ENCODE measurements around the gene MEMO1. TPM values are rescaled to one million over a fixed set of nuclear protein-coding genes. Genes with fewer than 3 reads are reported as not detected.

MEMO1 gene
- total and polyA plus RNA-seq, 9 of the 15 experiments (the other 6 are each of a cell fraction or from before 2014, with no cell fraction given) = 22.1 to 87.7 (median 61.2) TPM

DNA sequence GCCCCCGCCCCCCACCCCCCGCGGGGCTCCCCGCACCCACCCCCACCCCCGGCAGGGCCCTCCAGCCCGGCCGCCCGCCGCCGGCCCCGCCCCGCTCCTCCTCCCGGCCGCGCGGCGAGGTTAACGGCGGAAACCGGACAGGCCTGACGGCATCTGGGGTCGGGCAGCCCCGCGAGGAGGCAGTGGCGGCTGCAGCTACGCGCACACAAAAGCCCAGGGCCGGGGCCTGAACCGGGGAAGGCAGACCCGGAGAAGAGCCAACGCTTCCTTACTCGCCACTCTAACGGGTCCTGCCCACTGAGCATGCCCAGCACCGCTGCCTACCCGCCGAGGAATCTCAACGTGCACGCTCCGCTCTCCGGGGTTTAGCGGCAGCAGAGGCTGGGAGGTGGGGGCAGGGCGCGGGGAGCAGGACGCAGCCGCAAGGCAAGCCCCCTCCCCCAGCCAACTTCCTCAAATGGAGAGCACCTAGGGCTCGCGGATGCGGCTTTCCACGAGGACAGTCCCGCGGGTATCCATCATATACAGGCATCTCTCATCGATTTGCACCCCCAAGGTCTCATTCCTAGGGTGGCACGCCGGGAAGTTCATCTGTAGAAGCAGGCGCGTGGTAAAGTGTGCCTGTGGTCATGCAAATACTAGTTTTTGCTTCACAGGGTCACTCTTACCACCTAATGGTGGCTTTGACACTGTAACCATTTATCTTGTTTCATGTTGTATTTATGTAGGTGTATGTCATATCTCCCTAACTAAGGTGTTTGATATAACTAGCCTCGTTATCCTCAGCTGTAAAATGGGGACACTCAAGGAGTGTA lies at the start of gene MEMO1 (continued):
- TF ChIP-seq CSDE1 (IDR thresholded peaks at IDR 0.05) (0 out of 4 replicates have a peak, but pooled peaks of 1 of the 2 experiments have one; percentile 10), EWSR1 (IDR thresholded peaks at IDR 0.05; ENCODE audit: borderline replicate concordance, low read depth, partially characterized antibody) (no peak), ZNF253 (CRISPR knock-in tag; conservative IDR thresholded peaks at IDR 0.05) (no peak), ETV1 (tag; conservative IDR thresholded peaks at IDR 0.05; ENCODE audit: low read depth) (peak; percentile 44; the same call in 1 of the 2 replicates), RFX1 (IDR thresholded peaks at IDR 0.05) (no peak), ZNF785 (CRISPR knock-in tag; IDR thresholded peaks at IDR 0.05) (no peak), PHB (CRISPR knock-in tag; IDR thresholded peaks at IDR 0.05) (0 out of 2 replicates have a peak, but pooled peaks have one; percentile 8), ATF7 (IDR thresholded peaks at IDR 0.05) (peak; percentile 90), SAFB2 (IDR thresholded peaks at IDR 0.05; ENCODE audit: borderline replicate concordance, low read depth, low read length, severe bottlenecking) (no peak)
- TF ChIP-seq, protein P1, sequence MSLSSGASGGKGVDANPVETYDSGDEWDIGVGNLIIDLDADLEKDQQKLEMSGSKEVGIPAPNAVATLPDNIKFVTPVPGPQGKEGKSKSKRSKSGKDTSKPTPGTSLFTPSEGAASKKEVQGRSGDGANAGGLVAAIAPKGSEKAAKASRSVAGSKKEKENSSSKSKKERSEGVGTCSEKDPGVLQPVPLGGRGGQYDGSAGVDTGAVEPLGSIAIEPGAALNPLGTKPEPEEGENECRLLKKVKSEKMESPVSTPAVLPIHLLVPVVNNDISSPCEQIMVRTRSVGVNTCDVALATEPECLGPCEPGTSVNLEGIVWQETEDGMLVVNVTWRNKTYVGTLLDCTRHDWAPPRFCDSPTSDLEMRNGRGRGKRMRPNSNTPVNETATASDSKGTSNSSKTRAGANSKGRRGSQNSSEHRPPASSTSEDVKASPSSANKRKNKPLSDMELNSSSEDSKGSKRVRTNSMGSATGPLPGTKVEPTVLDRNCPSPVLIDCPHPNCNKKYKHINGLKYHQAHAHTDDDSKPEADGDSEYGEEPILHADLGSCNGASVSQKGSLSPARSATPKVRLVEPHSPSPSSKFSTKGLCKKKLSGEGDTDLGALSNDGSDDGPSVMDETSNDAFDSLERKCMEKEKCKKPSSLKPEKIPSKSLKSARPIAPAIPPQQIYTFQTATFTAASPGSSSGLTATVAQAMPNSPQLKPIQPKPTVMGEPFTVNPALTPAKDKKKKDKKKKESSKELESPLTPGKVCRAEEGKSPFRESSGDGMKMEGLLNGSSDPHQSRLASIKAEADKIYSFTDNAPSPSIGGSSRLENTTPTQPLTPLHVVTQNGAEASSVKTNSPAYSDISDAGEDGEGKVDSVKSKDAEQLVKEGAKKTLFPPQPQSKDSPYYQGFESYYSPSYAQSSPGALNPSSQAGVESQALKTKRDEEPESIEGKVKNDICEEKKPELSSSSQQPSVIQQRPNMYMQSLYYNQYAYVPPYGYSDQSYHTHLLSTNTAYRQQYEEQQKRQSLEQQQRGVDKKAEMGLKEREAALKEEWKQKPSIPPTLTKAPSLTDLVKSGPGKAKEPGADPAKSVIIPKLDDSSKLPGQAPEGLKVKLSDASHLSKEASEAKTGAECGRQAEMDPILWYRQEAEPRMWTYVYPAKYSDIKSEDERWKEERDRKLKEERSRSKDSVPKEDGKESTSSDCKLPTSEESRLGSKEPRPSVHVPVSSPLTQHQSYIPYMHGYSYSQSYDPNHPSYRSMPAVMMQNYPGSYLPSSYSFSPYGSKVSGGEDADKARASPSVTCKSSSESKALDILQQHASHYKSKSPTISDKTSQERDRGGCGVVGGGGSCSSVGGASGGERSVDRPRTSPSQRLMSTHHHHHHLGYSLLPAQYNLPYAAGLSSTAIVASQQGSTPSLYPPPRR (CRISPR knock-in tag; IDR thresholded peaks at IDR 0.05; ENCODE audit: borderline replicate concordance) = no peak
- TF ChIP-seq, protein P2, sequence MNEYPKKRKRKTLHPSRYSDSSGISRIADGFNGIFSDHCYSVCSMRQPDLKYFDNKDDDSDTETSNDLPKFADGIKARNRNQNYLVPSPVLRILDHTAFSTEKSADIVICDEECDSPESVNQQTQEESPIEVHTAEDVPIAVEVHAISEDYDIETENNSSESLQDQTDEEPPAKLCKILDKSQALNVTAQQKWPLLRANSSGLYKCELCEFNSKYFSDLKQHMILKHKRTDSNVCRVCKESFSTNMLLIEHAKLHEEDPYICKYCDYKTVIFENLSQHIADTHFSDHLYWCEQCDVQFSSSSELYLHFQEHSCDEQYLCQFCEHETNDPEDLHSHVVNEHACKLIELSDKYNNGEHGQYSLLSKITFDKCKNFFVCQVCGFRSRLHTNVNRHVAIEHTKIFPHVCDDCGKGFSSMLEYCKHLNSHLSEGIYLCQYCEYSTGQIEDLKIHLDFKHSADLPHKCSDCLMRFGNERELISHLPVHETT (CRISPR knock-in tag; conservative IDR thresholded peaks at IDR 0.05 in 1 of 2, IDR thresholded peaks at IDR 0.05 in 1 of 2) = peak in 1 of 2 experiments; percentile 95; a peak in 2 of 4 replicates
- TF ChIP-seq, protein P3, sequence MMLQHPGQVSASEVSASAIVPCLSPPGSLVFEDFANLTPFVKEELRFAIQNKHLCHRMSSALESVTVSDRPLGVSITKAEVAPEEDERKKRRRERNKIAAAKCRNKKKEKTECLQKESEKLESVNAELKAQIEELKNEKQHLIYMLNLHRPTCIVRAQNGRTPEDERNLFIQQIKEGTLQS (IDR thresholded peaks at IDR 0.05) = peak; percentile 74
- TF ChIP-seq, protein P3 (CRISPR knock-in tag; conservative IDR thresholded peaks at IDR 0.05) = no peak
- TF ChIP-seq, protein P4, sequence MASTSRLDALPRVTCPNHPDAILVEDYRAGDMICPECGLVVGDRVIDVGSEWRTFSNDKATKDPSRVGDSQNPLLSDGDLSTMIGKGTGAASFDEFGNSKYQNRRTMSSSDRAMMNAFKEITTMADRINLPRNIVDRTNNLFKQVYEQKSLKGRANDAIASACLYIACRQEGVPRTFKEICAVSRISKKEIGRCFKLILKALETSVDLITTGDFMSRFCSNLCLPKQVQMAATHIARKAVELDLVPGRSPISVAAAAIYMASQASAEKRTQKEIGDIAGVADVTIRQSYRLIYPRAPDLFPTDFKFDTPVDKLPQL (IDR thresholded peaks at IDR 0.05; ENCODE audit: extremely low read depth, insufficient read length) = peak; percentile 12
